ENCODE measurements around the gene KDELR1. TPM values are rescaled to one million over a fixed set of nuclear protein-coding genes. Genes with fewer than 3 reads are reported as not detected.
A peak's percentile ranks its signal among the peaks of the same experiment; 100 is the strongest.

Gene KDELR1
- total RNA-seq, 4 donors from 2014 or later = 60.4 to 87.9 (median 70.8) TPM

DNA sequence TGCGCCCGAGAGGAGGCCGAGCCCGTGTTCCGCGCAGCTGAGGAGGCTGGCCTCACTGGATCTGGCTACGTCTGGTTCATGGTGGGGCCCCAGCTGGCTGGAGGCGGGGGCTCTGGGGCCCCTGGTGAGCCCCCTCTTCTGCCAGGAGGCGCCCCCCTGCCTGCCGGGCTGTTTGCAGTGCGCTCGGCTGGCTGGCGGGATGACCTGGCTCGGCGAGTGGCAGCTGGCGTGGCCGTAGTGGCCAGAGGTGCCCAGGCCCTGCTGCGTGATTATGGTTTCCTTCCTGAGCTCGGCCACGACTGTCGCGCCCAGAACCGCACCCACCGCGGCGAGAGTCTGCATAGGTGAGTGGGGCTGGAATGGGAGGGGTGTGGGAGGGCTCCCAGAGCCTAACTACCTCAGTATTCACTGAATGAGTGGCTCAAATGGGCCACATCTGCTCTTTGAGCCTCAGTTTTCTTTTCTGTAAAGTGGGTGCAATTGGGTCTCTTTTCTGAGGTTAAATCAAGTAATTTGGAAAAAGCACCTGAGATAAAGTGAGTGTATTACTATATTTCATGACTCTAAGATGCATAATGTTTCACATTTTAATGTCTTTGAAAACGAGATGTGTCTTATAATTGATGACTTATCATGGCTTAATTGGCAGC is 13.8 kb upstream of the KDELR1 start:
- Histone ChIP-seq H3K9me3 (peaks cover 0 to 8% (median 0%) of the 10 kb centered on the region in 3 donors), H3K4me1 (no peaks in the 10 kb centered on the region), H3K27ac (no peak overlapping the region), H3K4me3 (no peak overlapping the region), H3K27me3 (peaks cover 41% of the 10 kb centered on the region), H3K36me3 (no peaks in the 10 kb centered on the region)
- 91 to 100% methylated on average over 1 of the region's 27 CpGs for WGBS, 2 donors (ENCODE audit: low coverage in 1 of 2)
- no peak for ATAC-seq
- TF ChIP-seq POLR2A (IDR thresholded peaks at IDR 0.05) = no peak
- no peak for TF ChIP-seq EP300 (IDR thresholded peaks at IDR 0.05)
- TF ChIP-seq POLR2AphosphoS5 (IDR thresholded peaks at IDR 0.05) = no peak
- TF ChIP-seq, protein P1, sequence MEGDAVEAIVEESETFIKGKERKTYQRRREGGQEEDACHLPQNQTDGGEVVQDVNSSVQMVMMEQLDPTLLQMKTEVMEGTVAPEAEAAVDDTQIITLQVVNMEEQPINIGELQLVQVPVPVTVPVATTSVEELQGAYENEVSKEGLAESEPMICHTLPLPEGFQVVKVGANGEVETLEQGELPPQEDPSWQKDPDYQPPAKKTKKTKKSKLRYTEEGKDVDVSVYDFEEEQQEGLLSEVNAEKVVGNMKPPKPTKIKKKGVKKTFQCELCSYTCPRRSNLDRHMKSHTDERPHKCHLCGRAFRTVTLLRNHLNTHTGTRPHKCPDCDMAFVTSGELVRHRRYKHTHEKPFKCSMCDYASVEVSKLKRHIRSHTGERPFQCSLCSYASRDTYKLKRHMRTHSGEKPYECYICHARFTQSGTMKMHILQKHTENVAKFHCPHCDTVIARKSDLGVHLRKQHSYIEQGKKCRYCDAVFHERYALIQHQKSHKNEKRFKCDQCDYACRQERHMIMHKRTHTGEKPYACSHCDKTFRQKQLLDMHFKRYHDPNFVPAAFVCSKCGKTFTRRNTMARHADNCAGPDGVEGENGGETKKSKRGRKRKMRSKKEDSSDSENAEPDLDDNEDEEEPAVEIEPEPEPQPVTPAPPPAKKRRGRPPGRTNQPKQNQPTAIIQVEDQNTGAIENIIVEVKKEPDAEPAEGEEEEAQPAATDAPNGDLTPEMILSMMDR (IDR thresholded peaks at IDR 0.05) = no peak

DNA sequence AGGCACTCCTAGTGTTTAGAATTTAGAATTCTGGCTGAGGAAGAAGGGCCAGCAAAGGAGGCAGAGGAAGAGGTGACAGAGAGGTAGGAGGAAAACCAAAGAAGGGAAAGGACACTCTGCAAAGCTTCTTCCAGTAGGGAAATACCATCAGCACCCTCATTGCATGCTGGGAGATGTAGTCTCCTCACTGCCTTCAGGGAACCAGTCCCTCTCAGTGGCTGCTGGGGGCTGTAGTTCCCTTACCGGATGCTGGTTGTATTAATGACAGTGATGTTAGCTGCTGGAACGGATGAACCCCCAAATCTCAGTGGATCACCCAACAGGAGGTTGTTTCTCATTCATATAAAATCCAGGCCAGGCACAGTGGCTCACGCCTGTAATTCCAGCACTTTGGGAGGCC is 12.3 kb upstream of the KDELR1 start:
- no peak for ATAC-seq
- TF ChIP-seq POLR2AphosphoS5 (IDR thresholded peaks at IDR 0.05) (no peak), EP300 (IDR thresholded peaks at IDR 0.05) (no peak)
- Histone ChIP-seq H3K4me1 (peaks cover 0 to 4% (median 0%) of the 10 kb centered on the region in 3 donors), H3K36me3 (no peaks in the 10 kb centered on the region), H3K4me3 (no peak overlapping the region), H3K27ac (no peak overlapping the region), H3K27me3 (peaks cover 49% of the 10 kb centered on the region), H3K9me3 (peaks cover 0 to 8% (median 0%) of the 10 kb centered on the region in 3 donors)
- no CpG with 5 or more reads among the region's 3 CpGs for WGBS, 2 donors (ENCODE audit: low coverage in 1 of 2)

DNA sequence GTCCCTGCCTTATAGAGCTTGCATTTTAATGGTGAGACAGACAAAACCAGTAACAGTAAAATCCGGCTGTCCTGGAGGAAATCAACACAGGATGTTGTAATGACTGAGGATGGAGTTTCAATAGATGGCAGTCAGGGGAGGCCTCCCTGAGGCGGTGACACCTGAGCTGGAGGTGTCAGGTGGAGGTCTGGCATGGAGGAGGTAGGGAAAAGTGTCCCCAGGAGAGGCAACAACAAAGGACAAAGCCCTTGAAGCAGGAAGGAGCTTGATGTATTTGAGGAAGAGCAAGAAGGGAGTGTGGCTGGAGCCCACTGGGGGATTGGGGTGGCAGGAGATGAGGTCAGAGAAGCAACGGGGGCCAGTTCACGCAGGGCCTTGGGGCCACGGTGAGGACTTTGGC is 9.9 kb upstream of the KDELR1 start:
- peaks cover 0 to 8% (median 0%) of the 10 kb centered on the region in 3 donors for H3K9me3 ChIP-seq
- H3K27me3 ChIP-seq = peaks cover 50% of the 10 kb centered on the region
- no peak overlapping the region for H3K27ac ChIP-seq
- TF ChIP-seq POLR2AphosphoS5 (IDR thresholded peaks at IDR 0.05) = no peak
- TF ChIP-seq, protein P1 (IDR thresholded peaks at IDR 0.05) = no peak
- TF ChIP-seq EP300 (IDR thresholded peaks at IDR 0.05) = no peak
- TF ChIP-seq POLR2A (IDR thresholded peaks at IDR 0.05) = no peak
- H3K4me1 ChIP-seq = peaks cover 0 to 17% (median 3%) of the 10 kb centered on the region in 3 donors
- ATAC-seq = no peak
- WGBS, 2 donors (ENCODE audit: low coverage in 1 of 2) = 68 to 77% methylated on average over 4 to 5 of the region's 5 CpGs
- H3K36me3 ChIP-seq = no peaks in the 10 kb centered on the region
- H3K4me3 ChIP-seq = no peak overlapping the region

GRCh38 chr19:48400018-48400742 is 8.8 kb upstream of the KDELR1 start:
- Histone ChIP-seq H3K27me3 (peaks cover 50% of the 10 kb centered on the region), H3K27ac (peak overlapping the region in 2 of 4 donors; percentile 11 to 24), H3K36me3 (no peaks in the 10 kb centered on the region), H3K9me3 (no peaks in the 10 kb centered on the region), H3K4me1 (peaks cover 0 to 22% (median 3%) of the 10 kb centered on the region in 3 donors), H3K4me3 (no peak overlapping the region)
- TF ChIP-seq, protein P1 (IDR thresholded peaks at IDR 0.05) = no peak
- TF ChIP-seq POLR2A (IDR thresholded peaks at IDR 0.05) (no peak), POLR2AphosphoS5 (IDR thresholded peaks at IDR 0.05) (no peak), EP300 (IDR thresholded peaks at IDR 0.05) (no peak)
- 47 to 93% methylated on average over 2 to 14 of the region's 14 CpGs for WGBS, 2 donors (ENCODE audit: low coverage in 1 of 2)
- peak; percentile 72 for ATAC-seq

DNA sequence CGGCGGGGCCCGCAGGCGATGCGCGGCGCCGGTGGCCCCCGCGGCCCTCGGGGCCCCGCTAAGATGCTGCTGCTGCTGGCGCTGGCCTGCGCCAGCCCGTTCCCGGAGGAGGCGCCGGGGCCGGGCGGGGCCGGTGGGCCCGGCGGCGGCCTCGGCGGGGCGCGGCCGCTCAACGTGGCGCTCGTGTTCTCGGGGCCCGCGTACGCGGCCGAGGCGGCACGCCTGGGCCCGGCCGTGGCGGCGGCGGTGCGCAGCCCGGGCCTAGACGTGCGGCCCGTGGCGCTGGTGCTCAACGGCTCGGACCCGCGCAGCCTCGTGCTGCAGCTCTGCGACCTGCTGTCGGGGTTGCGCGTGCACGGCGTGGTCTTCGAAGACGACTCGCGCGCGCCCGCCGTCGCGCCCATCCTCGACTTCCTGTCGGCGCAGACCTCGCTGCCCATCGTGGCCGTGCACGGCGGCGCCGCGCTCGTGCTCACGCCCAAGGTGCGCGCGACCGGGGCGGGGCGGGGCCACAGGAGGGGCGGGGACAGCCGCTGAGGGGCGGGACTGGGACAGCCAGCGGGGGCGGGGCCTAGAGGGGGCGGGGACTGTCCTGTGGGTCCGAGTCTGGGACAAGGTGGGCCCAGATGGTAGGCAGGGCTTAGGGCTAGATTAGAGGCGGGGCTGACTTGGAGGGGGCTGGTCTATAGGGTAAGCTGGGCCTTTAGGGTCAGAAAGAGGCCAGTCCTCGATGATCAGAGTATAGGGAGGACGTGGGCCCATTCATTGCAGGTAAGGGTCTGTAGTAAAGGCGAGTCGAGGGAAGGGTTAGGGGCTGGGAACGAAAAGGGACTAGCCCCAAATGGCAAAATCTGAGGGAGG is 7.3 kb upstream of the KDELR1 start:
- Histone ChIP-seq H3K27ac (peak overlapping the region in 2 of 4 donors; percentile 54 to 57), H3K4me3 (peak overlapping the region in 1 of 2 donors; percentile 44), H3K4me1 (peaks cover 0 to 37% (median 12%) of the 10 kb centered on the region in 3 donors), H3K27me3 (peaks cover 60% of the 10 kb centered on the region), H3K36me3 (no peaks in the 10 kb centered on the region), H3K9me3 (no peaks in the 10 kb centered on the region)
- ATAC-seq = peak; percentile 67
- TF ChIP-seq POLR2AphosphoS5 (IDR thresholded peaks at IDR 0.05) (no peak), EP300 (IDR thresholded peaks at IDR 0.05) (no peak), POLR2A (IDR thresholded peaks at IDR 0.05) (no peak)
- TF ChIP-seq, protein P1 (IDR thresholded peaks at IDR 0.05) = no peak
- WGBS, 2 donors (ENCODE audit: low coverage in 1 of 2) = 73 to 81% methylated on average over 3 to 6 of the region's 104 CpGs

Measured in gastroesophageal sphincter (tissue), 4 donors.